ENCODE data around the gene SERPINA10. TPM values are rescaled to one million over a fixed set of nuclear protein-coding genes. Genes with fewer than 3 reads are reported as not detected.
A peak's percentile ranks its signal among the peaks of the same experiment; 100 is the strongest.

SERPINA10 gene
- total RNA-seq, 1 donor from 2014 or later = not detected

DNA sequence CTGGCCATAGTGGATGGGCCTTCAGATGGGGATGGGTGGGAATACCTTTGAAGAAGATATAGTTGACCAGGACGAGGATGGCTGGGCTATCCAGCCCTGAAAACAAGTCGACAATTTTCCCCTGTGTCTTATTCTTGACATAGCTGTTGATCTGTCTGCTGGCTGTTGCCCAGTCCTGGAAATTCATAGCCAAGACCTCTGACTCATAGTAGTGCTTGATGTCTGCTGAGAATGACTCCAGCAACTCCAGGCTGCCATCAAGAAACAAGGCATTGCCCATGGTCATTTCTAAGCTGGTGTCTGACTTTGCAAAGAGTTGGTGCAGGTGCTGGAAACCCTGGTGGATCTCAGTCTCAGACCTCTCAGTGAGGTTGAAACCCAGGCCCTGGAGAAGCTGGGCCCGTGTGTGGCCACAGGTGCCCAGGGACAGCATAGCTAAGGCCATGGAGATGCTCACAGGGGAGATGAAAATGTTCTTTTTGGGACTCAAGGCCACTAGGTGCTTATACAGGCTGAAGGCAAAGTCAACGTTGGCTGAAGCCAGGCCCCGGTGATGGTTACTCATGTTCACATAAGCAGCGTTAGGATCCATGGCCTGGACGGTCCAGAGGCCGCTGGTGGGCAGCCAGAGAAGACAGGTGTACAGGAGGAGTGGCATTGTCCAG lies 21.1 kb upstream of the SERPINA10 start:
- no peak overlapping the region for H3K4me3 Mint-ChIP-seq
- DNase-seq (ENCODE audit: low read depth, low spot score) = no peak
- H3K27me3 Mint-ChIP-seq (ENCODE audit: low read depth) = no peaks in the 10 kb centered on the region
- H3K4me1 Mint-ChIP-seq = no peaks in the 10 kb centered on the region
- peak overlapping the region; percentile 23 for H3K27ac Mint-ChIP-seq (ENCODE audit: unreplicated experiment)
- TF ChIP-seq, protein P1, sequence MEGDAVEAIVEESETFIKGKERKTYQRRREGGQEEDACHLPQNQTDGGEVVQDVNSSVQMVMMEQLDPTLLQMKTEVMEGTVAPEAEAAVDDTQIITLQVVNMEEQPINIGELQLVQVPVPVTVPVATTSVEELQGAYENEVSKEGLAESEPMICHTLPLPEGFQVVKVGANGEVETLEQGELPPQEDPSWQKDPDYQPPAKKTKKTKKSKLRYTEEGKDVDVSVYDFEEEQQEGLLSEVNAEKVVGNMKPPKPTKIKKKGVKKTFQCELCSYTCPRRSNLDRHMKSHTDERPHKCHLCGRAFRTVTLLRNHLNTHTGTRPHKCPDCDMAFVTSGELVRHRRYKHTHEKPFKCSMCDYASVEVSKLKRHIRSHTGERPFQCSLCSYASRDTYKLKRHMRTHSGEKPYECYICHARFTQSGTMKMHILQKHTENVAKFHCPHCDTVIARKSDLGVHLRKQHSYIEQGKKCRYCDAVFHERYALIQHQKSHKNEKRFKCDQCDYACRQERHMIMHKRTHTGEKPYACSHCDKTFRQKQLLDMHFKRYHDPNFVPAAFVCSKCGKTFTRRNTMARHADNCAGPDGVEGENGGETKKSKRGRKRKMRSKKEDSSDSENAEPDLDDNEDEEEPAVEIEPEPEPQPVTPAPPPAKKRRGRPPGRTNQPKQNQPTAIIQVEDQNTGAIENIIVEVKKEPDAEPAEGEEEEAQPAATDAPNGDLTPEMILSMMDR (conservative IDR thresholded peaks at IDR 0.05) = no peak
- no peaks in the 10 kb centered on the region for H3K36me3 Mint-ChIP-seq (ENCODE audit: low read depth)
- no peaks in the 10 kb centered on the region for H3K9me3 Mint-ChIP-seq

DNA sequence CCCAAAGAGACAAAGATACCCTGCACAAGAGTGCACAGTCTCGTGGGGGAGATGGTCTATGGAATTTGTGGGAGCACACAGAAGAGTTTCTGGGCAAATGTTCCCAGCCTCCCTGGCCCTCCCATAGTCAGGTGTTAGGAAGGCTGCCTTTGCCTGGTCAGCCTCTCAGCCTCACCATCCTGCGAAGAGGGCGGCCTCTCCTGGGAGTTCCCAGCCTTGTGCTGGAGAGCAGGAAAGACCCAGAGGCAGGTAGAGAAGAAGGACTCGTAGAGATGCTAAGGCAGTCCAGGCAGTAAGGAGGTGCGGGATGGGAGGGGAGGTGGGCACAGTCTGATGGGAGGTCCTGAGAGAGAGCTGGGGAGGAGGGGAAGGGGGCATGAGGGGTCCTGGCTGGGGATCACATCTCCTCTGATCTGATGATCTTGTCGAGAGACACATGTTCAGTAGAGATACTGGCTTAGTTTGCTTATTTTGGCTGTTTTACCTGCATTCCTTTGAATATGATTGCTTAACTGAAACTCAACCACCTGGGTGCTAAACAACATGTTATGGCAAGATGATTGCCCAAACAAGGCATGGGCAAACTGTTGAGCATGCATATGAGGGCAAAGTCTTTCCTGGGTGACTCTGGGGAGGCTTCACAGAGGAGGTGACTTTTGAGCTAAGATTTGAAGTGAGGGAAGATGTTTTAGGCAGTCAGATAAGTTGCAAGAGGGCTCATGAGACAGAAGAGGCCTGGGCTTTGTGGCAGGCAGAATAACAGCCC lies 19.6 kb upstream of the SERPINA10 start:
- TF ChIP-seq, protein P1 (conservative IDR thresholded peaks at IDR 0.05) = no peak
- no peaks in the 10 kb centered on the region for H3K4me1 Mint-ChIP-seq
- DNase-seq (ENCODE audit: low read depth, low spot score) = no peak
- H3K27ac Mint-ChIP-seq (ENCODE audit: unreplicated experiment) = no peak overlapping the region
- H3K9me3 Mint-ChIP-seq = peaks cover 4% of the 10 kb centered on the region
- no peak overlapping the region for H3K4me3 Mint-ChIP-seq
- H3K27me3 Mint-ChIP-seq (ENCODE audit: low read depth) = peaks cover under 1% of the 10 kb centered on the region
- no peaks in the 10 kb centered on the region for H3K36me3 Mint-ChIP-seq (ENCODE audit: low read depth)

DNA sequence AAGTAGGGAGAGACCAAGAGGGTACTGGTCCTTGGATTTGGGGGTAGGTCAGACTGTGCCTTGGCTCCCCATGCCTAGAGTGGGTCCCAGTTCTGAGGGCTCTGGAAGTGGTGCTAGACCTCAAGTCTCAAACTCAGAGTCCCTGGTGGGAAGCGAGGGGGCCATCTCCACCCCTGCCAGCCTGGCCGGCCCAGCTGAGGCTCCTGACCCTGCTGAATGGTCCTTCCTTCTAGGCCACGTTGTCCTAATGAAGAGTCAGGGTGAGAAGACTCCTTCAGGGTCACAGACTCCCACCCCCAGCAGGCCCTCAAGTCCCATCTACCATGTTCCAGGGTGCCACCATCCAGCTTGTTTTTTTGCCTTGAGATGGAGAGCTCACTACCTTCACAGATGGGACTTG lies 17.2 kb upstream of the SERPINA10 start:
- no peaks in the 10 kb centered on the region for H3K36me3 Mint-ChIP-seq (ENCODE audit: low read depth)
- no peak for DNase-seq (ENCODE audit: low read depth, low spot score)

DNA sequence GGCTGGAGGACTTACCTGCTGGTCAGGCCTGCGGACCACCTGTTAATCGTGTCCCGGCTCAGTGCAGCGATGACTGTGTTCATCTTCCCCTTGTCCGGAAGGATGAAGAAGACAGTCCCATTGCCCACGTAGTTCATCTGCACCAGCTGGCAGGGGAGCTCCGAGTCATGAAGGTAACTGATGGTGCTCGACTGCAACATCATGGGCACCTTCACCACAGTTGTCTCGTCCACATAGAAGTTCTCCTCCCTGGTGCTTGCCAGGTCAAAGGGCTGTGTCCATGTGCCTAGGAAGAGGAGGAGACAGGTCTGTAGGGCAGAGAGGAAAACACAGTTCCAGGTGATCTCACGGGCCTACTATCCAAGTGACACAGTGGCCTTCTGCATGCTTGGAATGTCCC lies 16.7 kb upstream of the SERPINA10 start:
- H3K27ac Mint-ChIP-seq (ENCODE audit: unreplicated experiment) = no peak overlapping the region
- H3K36me3 Mint-ChIP-seq (ENCODE audit: low read depth) = no peaks in the 10 kb centered on the region
- TF ChIP-seq, protein P1 (conservative IDR thresholded peaks at IDR 0.05) = no peak
- peaks cover 8% of the 10 kb centered on the region for H3K9me3 Mint-ChIP-seq
- H3K4me3 Mint-ChIP-seq = no peak overlapping the region
- peaks cover 4% of the 10 kb centered on the region for H3K27me3 Mint-ChIP-seq (ENCODE audit: low read depth)
- DNase-seq (ENCODE audit: low read depth, low spot score) = no peak
- H3K4me1 Mint-ChIP-seq = no peaks in the 10 kb centered on the region

More for the DNA sequence above, 17.2 kb upstream of the SERPINA10 start:
- no peaks in the 10 kb centered on the region for H3K4me1 Mint-ChIP-seq
- TF ChIP-seq, protein P1 (conservative IDR thresholded peaks at IDR 0.05) = no peak
- peaks cover 8% of the 10 kb centered on the region for H3K9me3 Mint-ChIP-seq
- peaks cover 4% of the 10 kb centered on the region for H3K27me3 Mint-ChIP-seq (ENCODE audit: low read depth)
- H3K27ac Mint-ChIP-seq (ENCODE audit: unreplicated experiment) = no peak overlapping the region
- H3K4me3 Mint-ChIP-seq = no peak overlapping the region

DNA sequence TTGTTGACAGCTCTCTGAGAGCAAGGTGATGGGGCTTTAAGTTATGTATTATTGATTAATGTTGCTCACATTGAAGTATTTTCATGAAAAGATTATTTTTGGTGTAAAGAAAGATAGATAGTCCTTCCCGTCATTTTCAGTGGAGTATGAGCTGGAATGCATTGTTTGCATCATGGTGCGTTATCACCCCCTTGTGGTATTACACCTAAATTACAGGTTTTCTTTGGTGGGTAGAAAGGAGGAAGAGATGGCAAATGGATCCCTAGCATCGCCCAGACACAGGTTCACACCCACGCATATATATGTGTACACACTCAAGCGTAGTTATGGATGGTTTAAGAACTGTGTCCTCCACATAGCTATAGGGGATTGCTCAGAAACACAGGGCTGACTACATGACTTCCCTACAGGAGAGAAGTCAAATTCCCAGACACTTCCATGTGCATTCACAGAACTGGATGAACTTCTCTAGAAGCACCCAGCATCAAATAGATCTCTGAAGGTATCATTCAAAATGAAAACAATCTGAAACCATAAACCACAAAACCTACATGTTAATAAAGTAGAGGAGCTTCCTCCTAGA lies 14.4 kb upstream of the SERPINA10 start:
- Mint-ChIP-seq H3K27me3 (ENCODE audit: low read depth) (peaks cover 4% of the 10 kb centered on the region), H3K36me3 (ENCODE audit: low read depth) (no peaks in the 10 kb centered on the region), H3K4me3 (no peak overlapping the region), H3K9me3 (peaks cover 8% of the 10 kb centered on the region), H3K27ac (ENCODE audit: unreplicated experiment) (no peak overlapping the region), H3K4me1 (no peaks in the 10 kb centered on the region)
- DNase-seq (ENCODE audit: low read depth, low spot score) = no peak
- TF ChIP-seq, protein P1 (conservative IDR thresholded peaks at IDR 0.05) = peak; percentile 59

Data from neural crest cell (in vitro differentiated cells).